Transverse colon (tissue), 4 donors: ENCODE measurements around the gene LMX1B.

Source experiments
- CTCF ChIP-seq, 5 experiments: fragments of 200-600 bp in 3 of 5; fragments of 450-650 bp in 2 of 5; sonication (generic) in 3 of 5; IDR thresholded peaks; 1 replicate in 2 of 5; 2 replicates in 3 of 5; pipeline ENCODE4 v1.5.1; 2016 to 2017; ENCODE audit warnings: antibody characterized with exemption in 5 of 5, inconsistent platforms in 3 of 5, mild to moderate bottlenecking in 2 of 5, moderate library complexity in 1 of 5
- POLR2A ChIP-seq: fragments of 450-650 bp; IDR thresholded peaks from one replicate; pipeline ENCODE4 v1.6.1; 2016; ENCODE audit warnings: antibody characterized with exemption, mild to moderate bottlenecking, moderate library complexity
- POLR2AphosphoS5 ChIP-seq, 3 donors: sonication (generic); formaldehyde crosslinking; IDR thresholded peaks; one replicate each; pipeline ENCODE4 v1.6.1; 2016; ENCODE audit warnings: antibody characterized with exemption in 3 of 3

GRCh38 chr9:126612326-126612812 is 1.4 kb upstream of the LMX1B start:
- TF ChIP-seq CTCF (IDR thresholded peaks at IDR 0.05) (no peak), POLR2AphosphoS5 (IDR thresholded peaks at IDR 0.05) (no peak), POLR2A (no peak)
